ENCODE results near the gene MAP3K3.

GRCh38 chr17:63631626-63632025 lies 9.4 kb downstream of the MAP3K3 start:
- TF ChIP-seq CTCF (IDR thresholded peaks at IDR 0.05) (no peak), POLR2A (IDR thresholded peaks at IDR 0.05) (no peak)
